ENCODE data around the gene DNAJB7.
A peak's percentile ranks its signal among the peaks of the same experiment; 100 is the strongest.
"Not testable (repeated sequence)": the region's sequence is repeated elsewhere in the genome, so short reads cannot be mapped to it uniquely, and the experiment has no call there.

DNAJB7 gene

DNA sequence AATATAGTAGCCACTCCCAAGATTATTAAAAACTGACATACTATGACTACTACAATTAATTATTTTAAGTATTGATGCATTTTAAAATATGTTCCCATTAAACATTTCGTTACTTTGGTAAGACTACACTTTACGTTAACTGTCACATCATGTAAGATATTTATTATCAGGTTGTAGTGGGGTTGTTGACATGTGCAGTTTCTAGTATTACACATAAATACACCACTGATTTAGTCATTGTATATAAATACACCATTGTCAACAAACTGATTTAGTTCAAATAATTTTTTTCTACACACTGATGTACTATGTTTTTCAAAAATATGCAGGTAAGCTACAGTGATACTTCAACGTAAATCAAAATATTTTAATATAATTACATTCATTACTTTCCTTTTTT, 17.0 kb downstream of the DNAJB7 start:
- DNase-seq (ENCODE audit: low read depth, low spot score): no peak

DNA sequence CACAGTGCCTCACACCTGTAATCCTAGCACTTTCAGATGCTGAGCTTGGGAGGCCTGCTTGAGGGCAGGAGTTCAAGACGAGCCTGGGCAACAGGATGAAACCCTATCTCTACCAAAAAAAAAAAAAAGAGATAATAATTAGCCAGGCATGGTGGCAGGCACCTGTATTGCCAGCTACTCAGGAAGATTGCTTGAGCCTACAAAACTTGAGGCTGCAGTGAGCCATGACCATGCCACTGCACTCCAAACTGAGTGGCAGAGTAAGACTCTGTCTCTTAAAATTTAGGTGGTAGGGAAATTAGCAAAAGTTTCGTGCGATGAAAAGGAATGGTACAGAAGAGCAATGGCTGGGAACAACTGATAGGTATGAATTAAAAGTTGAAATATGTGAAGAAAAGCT, 23.4 kb downstream of the DNAJB7 start:
- DNase-seq (ENCODE audit: low read depth, low spot score): no peak

DNA sequence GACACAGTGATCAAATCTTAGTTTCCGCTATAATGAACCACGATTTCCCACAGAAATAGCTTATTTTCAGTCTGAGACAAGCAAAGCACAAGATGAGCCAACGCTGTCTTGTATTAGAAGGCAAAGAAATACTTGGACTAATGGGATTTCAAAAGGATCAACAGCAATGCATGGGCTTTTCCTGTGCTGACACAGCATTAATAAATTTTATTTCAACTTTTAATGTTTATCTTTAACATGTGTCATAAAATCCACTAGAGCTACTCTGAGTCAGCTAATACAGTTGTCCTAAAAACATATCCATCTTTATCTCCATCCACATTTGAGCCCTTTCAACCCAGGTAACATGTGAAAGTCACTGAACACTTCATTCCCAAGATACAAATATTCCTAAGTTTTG, 27.3 kb downstream of the DNAJB7 start:
- no peak for DNase-seq (ENCODE audit: low read depth, low spot score)

DNA sequence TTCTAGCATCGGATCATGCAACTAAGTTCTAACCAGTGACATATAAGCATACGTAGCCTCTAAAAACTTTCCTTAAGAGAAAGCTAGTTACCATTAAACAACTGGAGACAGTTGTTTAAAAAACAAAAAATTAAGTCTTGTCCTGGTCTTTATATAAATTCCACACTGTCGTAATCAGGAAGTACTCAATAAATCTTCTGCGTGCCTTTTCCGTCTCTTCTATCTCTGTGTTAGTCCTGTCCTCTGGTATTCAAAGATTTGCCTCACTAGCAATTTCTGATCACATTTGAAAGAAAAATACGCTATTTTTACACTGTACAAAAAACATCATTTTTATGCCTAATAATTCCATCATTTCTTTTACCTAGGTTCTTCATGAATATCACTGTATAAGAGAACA, 32.8 kb downstream of the DNAJB7 start:
- DNase-seq (ENCODE audit: low read depth, low spot score): no peak

DNA sequence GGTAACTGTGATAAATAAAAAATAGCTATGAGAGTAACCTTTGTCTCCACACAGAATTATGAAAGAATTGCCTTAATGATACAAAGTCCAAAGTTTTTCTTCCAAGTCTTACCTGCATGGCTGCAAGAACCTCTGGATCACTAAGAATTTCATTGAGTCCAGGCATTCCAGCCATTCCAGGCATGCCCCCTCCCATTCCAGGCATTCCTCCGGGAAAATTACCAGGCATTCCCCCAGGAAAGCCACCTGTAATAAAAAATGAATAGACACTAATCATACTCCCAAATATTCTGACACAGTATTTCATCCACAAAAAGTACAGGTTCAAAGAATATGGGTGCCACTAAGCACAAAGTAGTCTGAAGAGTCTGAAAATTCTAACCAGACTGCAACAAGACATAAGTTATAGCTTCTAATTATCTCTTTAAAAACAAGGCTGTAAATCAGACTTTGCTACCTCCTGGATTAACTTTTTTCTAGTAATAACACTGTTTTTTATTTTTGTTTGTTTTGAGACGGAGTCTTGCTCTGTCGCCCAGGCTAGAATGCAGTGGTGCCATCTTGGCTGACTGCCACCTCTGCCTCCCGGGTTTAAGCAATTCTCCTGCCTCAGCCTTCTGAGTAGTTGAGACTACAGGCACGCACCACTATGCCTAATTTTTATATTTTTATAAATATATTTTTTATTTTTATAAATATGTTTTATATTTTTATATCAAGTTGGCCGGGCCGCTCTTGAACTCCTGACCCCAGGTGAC, 34.8 kb downstream of the DNAJB7 start:
- peak; percentile 33 for DNase-seq (ENCODE audit: low read depth, low spot score)

DNA sequence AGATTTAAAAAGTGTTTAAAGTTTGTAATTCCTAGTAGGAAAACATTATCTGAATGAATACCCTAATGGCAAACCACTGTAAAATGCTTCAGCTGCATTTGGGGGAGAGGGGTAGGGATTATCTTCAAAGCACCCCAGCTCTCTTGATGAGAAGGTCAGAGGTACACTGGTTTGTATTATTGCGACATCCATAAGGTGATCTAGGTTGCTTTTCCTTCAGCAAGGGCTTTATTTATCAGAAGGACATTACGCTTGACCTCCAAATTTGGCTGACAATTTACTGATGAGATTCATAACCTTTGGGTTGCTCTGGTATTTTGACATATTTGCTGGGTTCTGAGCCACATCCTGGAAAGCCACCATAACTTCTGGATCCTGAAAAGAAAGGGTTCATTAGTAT, 35.6 kb downstream of the DNAJB7 start:
- DNase-seq (ENCODE audit: low read depth, low spot score): not testable (repeated sequence)

DNA sequence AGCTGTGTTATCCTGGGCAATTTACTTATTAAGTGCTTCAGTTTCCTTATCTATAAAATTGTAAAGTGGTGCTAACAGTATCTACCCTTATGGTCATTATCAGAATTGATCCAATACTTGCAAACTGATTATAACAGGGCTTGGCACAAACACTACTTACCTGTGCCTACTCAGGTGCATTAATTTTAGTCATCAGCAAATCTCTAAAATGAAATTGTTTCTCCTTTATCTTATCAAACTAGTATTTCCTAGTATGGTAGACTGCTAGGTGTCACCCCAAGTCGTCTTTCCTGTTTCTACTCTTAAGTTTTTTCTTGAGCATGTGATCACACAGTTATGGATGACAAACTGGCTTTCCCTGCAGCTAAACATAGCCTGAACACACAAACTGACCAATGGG, 38.5 kb downstream of the DNAJB7 start:
- DNase-seq (ENCODE audit: low read depth, low spot score): no peak

DNA sequence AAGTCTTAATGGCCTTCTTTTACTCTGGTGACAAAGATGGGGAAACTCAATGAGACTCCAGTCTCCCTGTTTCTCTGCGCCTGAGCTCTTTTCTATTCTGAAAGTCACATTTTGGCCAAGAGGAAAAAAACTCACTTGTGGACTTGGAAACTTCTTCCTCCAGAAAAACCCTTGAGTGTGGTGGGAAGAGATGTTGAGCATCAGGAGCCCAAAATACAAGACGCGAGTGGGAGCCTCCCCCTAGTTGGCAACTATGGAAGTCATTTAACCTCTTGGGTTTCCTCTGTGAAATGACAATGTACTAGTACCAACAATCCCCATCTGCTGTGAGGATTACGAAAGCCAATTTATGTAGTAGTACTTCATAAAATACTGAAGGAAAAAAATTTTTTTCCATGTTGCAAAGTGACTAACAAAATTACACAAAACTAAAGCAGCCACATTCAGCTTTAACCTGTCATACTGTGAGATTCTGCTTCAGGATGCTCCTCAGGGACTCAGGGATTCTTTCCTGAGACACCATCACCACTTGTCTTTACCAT, 42.2 kb downstream of the DNAJB7 start:
- DNase-seq (ENCODE audit: low read depth, low spot score): no peak

DNA sequence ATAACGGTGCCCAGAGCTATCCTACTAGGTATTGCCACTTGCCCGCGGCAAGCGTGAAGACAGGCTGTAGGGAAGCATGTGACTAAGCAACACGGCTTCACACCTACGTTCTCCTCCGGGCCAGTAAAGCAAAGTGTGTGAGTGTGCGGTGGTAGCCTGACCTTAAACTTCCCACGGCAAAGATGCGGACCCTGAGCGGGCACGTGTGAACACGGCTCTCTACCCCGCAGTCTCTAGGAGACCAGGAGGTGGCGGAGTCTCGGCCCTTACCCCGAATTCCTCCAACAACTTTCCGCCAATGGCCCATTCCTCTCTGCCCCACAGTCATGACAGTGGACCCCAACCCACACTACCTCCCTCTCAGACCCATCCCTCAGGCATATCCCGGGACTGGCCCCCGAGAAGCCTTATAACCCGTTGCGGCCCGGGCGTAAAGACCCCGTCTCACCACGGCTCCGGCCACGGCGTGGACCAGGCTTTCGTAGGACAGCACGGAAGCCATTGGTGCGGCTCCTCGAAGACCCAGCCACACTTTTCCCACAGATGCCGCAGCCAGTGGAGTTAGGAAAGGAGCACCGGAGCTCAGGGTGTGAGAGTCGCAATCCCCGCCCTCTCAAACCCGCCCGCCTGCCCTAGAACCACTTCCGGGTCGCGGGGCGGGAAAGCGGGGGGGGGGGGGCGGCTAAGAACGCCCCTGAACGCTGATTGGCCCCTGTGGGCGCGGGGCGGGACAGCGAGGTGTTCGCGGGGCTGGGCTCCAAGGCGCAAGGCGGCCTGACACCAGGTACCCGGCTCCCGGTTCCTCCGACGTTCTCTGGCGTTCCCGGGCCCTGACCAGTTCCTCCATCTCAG, 42.9 kb downstream of the DNAJB7 start, which contains the start of gene SLC25A17:
TSS of gene SLC25A17 (minus strand) at position 600 of the 852 bp plus-strand sequence. CDS start at position 502, 98 bp downstream.
- DNase-seq (ENCODE audit: low read depth, low spot score): peak; percentile 83

DNA sequence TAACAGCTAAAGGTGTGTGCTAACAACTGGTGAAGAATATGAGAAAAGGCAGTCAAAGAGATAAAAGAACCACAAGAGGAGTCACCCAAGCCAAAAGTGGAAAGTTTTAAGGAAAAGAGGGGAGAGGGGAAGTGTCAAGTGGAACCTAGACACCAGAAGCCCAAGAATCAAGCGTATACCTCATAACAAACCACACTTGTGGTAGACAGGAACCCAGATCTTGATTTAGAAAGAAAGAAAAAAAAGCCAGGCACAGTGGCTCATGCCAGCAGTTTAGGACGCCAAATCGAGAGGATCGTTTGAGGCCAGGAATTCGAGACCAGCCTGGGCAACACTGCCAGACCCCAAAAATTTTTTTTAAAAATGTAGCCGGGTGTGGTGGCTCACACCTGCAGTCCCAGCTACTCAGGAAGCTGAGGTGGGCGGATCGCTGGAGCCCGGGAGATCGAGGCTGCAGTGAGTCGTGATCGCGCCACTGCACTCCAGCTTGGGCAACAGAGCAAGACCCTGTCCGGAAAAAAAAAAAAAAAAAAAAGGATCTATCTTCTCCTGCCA, 43.6 kb downstream of the DNAJB7 start:
- DNase-seq (ENCODE audit: low read depth, low spot score): no peak

DNA sequence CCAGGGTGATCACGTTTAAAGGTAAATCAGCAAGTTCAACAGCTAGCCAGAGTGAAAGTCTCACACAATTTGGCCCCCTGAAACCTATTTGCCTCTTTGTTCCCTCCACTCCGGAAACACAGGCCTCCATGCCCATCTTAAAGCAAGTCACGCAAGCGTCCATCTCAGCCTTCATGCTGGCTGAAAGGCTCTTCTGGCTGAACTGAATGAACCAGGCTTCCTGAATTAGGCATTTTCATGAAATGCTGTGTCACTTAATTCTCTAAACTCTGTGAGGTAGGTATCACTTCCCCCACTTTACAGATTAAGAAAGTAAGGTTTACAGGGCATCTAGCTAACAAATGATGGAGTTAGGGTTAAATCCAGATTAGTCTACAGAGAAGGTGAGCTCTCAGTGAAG, 44.2 kb downstream of the DNAJB7 start:
- no peak for DNase-seq (ENCODE audit: low read depth, low spot score)

DNA sequence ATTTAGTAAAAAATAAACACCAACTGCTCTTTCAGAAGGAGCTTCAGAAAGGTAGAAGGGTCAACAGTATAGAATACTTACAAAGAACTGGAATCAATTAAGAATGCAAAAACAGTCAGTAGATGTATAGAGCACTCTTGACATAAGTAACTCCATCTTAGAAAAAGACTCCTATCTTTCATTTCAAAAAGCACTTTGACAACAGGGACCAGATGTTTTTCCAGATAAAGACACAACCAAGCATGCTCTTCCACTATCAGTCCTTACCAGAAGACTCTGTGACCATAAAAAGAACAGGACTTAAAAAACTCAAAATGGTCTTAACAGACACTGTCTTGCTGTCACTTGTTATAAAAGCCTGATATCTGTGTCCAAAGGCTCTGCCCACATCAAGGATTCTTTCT, 48.0 kb downstream of the DNAJB7 start:
- DNase-seq (ENCODE audit: low read depth, low spot score): no peak
